IMR-90 (cell line): Measurements from ENCODE around the gene MLANA. TPM values are rescaled to one million over a fixed set of nuclear protein-coding genes. Genes with fewer than 3 reads are reported as not detected.

ENCODE experiments used
- ATAC-seq: fragments of 200-7000 bp; cut with Tn5 transposase; 2 replicates; pipeline ENCODE4 v1.9.1; 2020; ENCODE audit warnings: low read depth, mild to moderate bottlenecking, moderate library complexity
- BruUV-seq: library from RNA; stranded (reverse); fragments of 400-500 nt; replicated peaks from 2 replicates; lab custom pipeline; 2021; lab: Mats Ljungman, UMichigan
- CTCF ChIA-PET: fragments of 300-600 bp; formaldehyde crosslinking; extraction: SDS; loops from one replicate; lab custom pipeline; 2021; ENCODE audit warnings: antibody characterized with exemption; lab: Yijun Ruan, JAX
- POLR2A ChIA-PET: fragments of 300-600 bp; sonication (Branson Sonifier 250); formaldehyde crosslinking; loops from one replicate; lab custom pipeline; 2022; ENCODE audit warnings: antibody characterized with exemption; ENCODE audit not compliant: unreplicated experiment; lab: Charles Lee
- DNase-seq: peaks from one replicate; pipeline ENCODE4 v3.0.0; 2013
- H2AFZ ChIP-seq: replicated peaks from 2 replicates; pipeline ENCODE3; 2013; ENCODE audit warnings: low read length, mild to moderate bottlenecking; ENCODE audit not compliant: poor library complexity
- H2AK5ac ChIP-seq: 2 replicates; pipeline ENCODE4 v1.6.1; 2013; ENCODE audit warnings: low read depth, low read length, inconsistent platforms
- H2AK9ac ChIP-seq: replicated peaks from 2 replicates; pipeline ENCODE3; 2013; ENCODE audit warnings: mild to moderate bottlenecking, low read depth, low read length, moderate library complexity; ENCODE audit not compliant: poor library complexity
- H2BK120ac ChIP-seq: 2 replicates; pipeline ENCODE4 v1.6.1; 2013; ENCODE audit warnings: low read depth, low read length, inconsistent platforms
- H2BK15ac ChIP-seq: 3 replicates; pipeline ENCODE4 v1.6.1; 2013; ENCODE audit warnings: low read depth, low read length, inconsistent platforms
- H2BK20ac ChIP-seq: 2 replicates; pipeline ENCODE4 v1.6.1; 2013; ENCODE audit warnings: low read depth, mild to moderate bottlenecking, inconsistent platforms, low read length, moderate library complexity
- H2BK5ac ChIP-seq: 2 replicates; pipeline ENCODE4 v1.6.1; 2013; ENCODE audit warnings: mild to moderate bottlenecking, low read depth, low read length, inconsistent platforms; ENCODE audit not compliant: poor library complexity, severe bottlenecking
- H3K14ac ChIP-seq: replicated peaks from 2 replicates; pipeline ENCODE4 v1.6.1; 2013; ENCODE audit warnings: low read depth, low read length, inconsistent platforms
- H3K18ac ChIP-seq: 2 replicates; pipeline ENCODE4 v1.6.1; 2013; ENCODE audit warnings: low read depth, low read length, control low read depth
- H3K23ac ChIP-seq: 2 replicates; pipeline ENCODE4 v1.6.1; 2013; ENCODE audit warnings: low read depth, low read length, inconsistent platforms
- H3K27ac ChIP-seq: 2 replicates; pipeline ENCODE4 v1.5.1; 2013; ENCODE audit warnings: mild to moderate bottlenecking, control low read depth, low read length; ENCODE audit not compliant: insufficient read depth
- H3K27me3 ChIP-seq: 2 replicates; pipeline ENCODE4 v1.6.1; 2013; ENCODE audit warnings: low read length; ENCODE audit not compliant: control insufficient read depth, insufficient read depth
- H3K36me3 ChIP-seq: 2 replicates; pipeline ENCODE4 v1.6.1; 2013; ENCODE audit warnings: low read length, mixed read lengths; ENCODE audit not compliant: control insufficient read depth, insufficient read depth
- H3K4ac ChIP-seq: 2 replicates; pipeline ENCODE4 v1.6.1; 2013; ENCODE audit warnings: low read depth, low read length, inconsistent platforms
- H3K4me1 ChIP-seq: 2 replicates; pipeline ENCODE4 v1.6.1; 2013; ENCODE audit warnings: low read length, mixed read lengths; ENCODE audit not compliant: control insufficient read depth, insufficient read depth
- H3K4me2 ChIP-seq: 2 replicates; pipeline ENCODE4 v1.6.1; 2013; ENCODE audit warnings: low read depth, mild to moderate bottlenecking, control low read depth, low read length, moderate library complexity
- H3K4me3 ChIP-seq: 2 replicates; pipeline ENCODE4 v1.5.1; 2013; ENCODE audit warnings: low read depth, mild to moderate bottlenecking, control low read depth, low read length, moderate library complexity; ENCODE audit not compliant: insufficient read depth
- H3K56ac ChIP-seq: 2 replicates; pipeline ENCODE4 v1.6.1; 2013; ENCODE audit warnings: low read length, inconsistent platforms; ENCODE audit not compliant: insufficient read depth; ENCODE audit errors: extremely low read depth
- H3K79me1 ChIP-seq, 2 experiments: 2 replicates each; pipeline ENCODE4 v1.6.1; 2013; ENCODE audit warnings: low read length in 2 of 2, inconsistent platforms in 1 of 2, low read depth in 1 of 2
- H3K9ac ChIP-seq: 2 replicates; pipeline ENCODE4 v1.6.1; 2013; ENCODE audit warnings: low read depth, low read length, control low read depth
- H3K9me1 ChIP-seq: 2 replicates; pipeline ENCODE4 v1.6.1; 2013; ENCODE audit warnings: low read length, inconsistent platforms; ENCODE audit not compliant: insufficient read depth
- H3K9me3 ChIP-seq: 2 replicates; pipeline ENCODE4 v1.6.1; 2013; ENCODE audit warnings: low read length; ENCODE audit not compliant: control insufficient read depth, insufficient read depth
- H4K20me1 ChIP-seq: 2 replicates; pipeline ENCODE4 v1.6.1; 2013; ENCODE audit warnings: low read length, inconsistent platforms; ENCODE audit not compliant: insufficient read depth
- H4K5ac ChIP-seq: 2 replicates; pipeline ENCODE4 v1.6.1; 2013; ENCODE audit warnings: mild to moderate bottlenecking, low read depth, low read length, control low read depth
- H4K8ac ChIP-seq, 2 experiments: 2 replicates each; pipeline ENCODE4 v1.6.1; 2013; ENCODE audit warnings: low read depth in 2 of 2, low read length in 2 of 2, control low read depth in 1 of 2, inconsistent platforms in 1 of 2
- H4K91ac ChIP-seq: 2 replicates; pipeline ENCODE4 v1.6.1; 2013; ENCODE audit warnings: low read depth, low read length, inconsistent platforms; ENCODE audit not compliant: insufficient read depth
- BHLHE40 ChIP-seq: fragments of 150-350 bp; IDR thresholded peaks from 2 replicates; pipeline ENCODE4 v1.6.1; 2016; ENCODE audit warnings: mild to moderate bottlenecking, low read depth, low read length
- CEBPB ChIP-seq: IDR thresholded peaks from 2 replicates; pipeline ENCODE4 v1.6.1; 2012; ENCODE audit warnings: low read depth, low read length, improper control_type of control experiment
- CTCF ChIP-seq: conservative IDR thresholded peaks from 2 replicates; pipeline ENCODE4 v1.5.1; 2012; ENCODE audit warnings: mild to moderate bottlenecking, low read depth, low read length, improper control_type of control experiment
- ELK1 ChIP-seq: fragments of 150-350 bp; IDR thresholded peaks from 2 replicates; pipeline ENCODE4 v1.6.1; 2016; ENCODE audit warnings: low read depth, mild to moderate bottlenecking, low read length, moderate library complexity, borderline replicate concordance
- FOS ChIP-seq: fragments of 150-350 bp; IDR thresholded peaks from 2 replicates; pipeline ENCODE4 v1.6.1; 2016; ENCODE audit warnings: low read depth, low read length
- MAFK ChIP-seq: IDR thresholded peaks from 2 replicates; pipeline ENCODE4 v1.6.1; 2012; ENCODE audit warnings: low read depth, low read length, improper control_type of control experiment
- POLR2A ChIP-seq: IDR thresholded peaks from 2 replicates; pipeline ENCODE4 v1.6.1; 2012; ENCODE audit warnings: mild to moderate bottlenecking, low read depth, low read length
- RAD21 ChIP-seq: IDR thresholded peaks from 2 replicates; pipeline ENCODE4 v1.6.1; 2012; ENCODE audit warnings: low read length, improper control_type of control experiment
- RCOR1 ChIP-seq: IDR thresholded peaks from 2 replicates; pipeline ENCODE4 v1.6.1; 2012; ENCODE audit warnings: mild to moderate bottlenecking, low read length, improper control_type of control experiment; ENCODE audit not compliant: insufficient replicate concordance
- RFX5 ChIP-seq: IDR thresholded peaks from 2 replicates; pipeline ENCODE4 v1.8.0; 2012; ENCODE audit warnings: low read depth, mild to moderate bottlenecking, low read length, moderate library complexity
- SMC3 ChIP-seq: fragments of 150-350 bp; IDR thresholded peaks from 2 replicates; pipeline ENCODE4 v1.6.1; 2016; ENCODE audit warnings: low read depth, mild to moderate bottlenecking, antibody characterized with exemption, low read length, moderate library complexity
- USF2 ChIP-seq: fragments of 150-350 bp; IDR thresholded peaks from 2 replicates; pipeline ENCODE4 v1.6.1; 2017; ENCODE audit warnings: mild to moderate bottlenecking, antibody characterized with exemption, low read length, low read depth
- WGBS, 2 experiments: methylation state at CpG; one replicate each; pipeline versions ENCODE4 v1.1.5 to v1.1.7; 2013; ENCODE audit warnings: missing lambda C conversion rate in 2 of 2; ENCODE audit not compliant: insufficient read length in 1 of 2; ENCODE audit errors: extremely low coverage in 2 of 2; 5-methylcytosine and 5-hydroxymethylcytosine counted together
- dilution Hi-C: fragments of 300-500 bp; cut with HindIII; formaldehyde crosslinking; loops from one replicate; pipeline ENCODE4 v1.14.3; 2018; ENCODE audit warnings: low sequenced_read_pairs; ENCODE audit not compliant: unreplicated experiment
- in situ Hi-C: fragments of 300-500 bp; cut with MboI; formaldehyde crosslinking; loops from 3 replicates; pipeline ENCODE4 v1.14.3; 2019; ENCODE audit warnings: low sequenced_read_pairs, inconsistent platforms, mixed read lengths
- intact Hi-C: fragments of 100-400 bp; cut with micrococcal nuclease; formaldehyde crosslinking; loops from 2 replicates; pipeline ENCODE4 v1.10.0; 2022
- polyA plus RNA-seq, 3 experiments: library from polyadenylated mRNA; depleted of rRNA; stranded (reverse); fragments of >200 nt; gene quantifications; 2 replicates each; pipeline ENCODE4 v1.2.3, GENCODE V29; 2012; ENCODE audit warnings: low replicate concordance in 1 of 3
- total RNA-seq: library from RNA; depleted of rRNA; stranded (reverse); fragments of >200 nt; gene quantifications from 2 replicates; pipeline ENCODE4 v1.2.3, GENCODE V29; 2012

The MLANA gene
- total and polyA plus RNA-seq, 2 of the 4 experiments (the other 2 are of a cell fraction) = not detected

- H4K20me1 ChIP-seq = peaks cover 2% of the 10 kb centered on the region; the same call in 1 of the 2 replicates
- no peak overlapping the region for H3K18ac ChIP-seq
- 0 out of 2 replicates have a peak, but pooled peaks cover 1% of the 10 kb centered on the region for H3K4me1 ChIP-seq
- no peak overlapping the region for H3K4ac ChIP-seq
- H4K8ac ChIP-seq = no peak overlapping the region
- H4K91ac ChIP-seq = no peak overlapping the region
- CTCF ChIA-PET = no interaction called here
- dilution Hi-C loops (no loop called here), in situ Hi-C loops (no loop called here), intact Hi-C loops (no loop called here)
- no peak overlapping the region for H3K4me3 ChIP-seq
- no peak overlapping the region for H3K14ac ChIP-seq
- H4K5ac ChIP-seq = no peak overlapping the region
- H3K9me1 ChIP-seq = no peaks in the 10 kb centered on the region
- BruUV-seq = no TSS peak
- no peaks in the 10 kb centered on the region for H3K36me3 ChIP-seq
- no peak overlapping the region for H3K56ac ChIP-seq
- H2BK15ac ChIP-seq = no peak overlapping the region
- peaks cover 7 to 8% of the 10 kb centered on the region in 2 experiments; a peak in 2 of 4 replicates for H3K79me1 ChIP-seq
- H3K27me3 ChIP-seq = no peaks in the 10 kb centered on the region
- H2AK5ac ChIP-seq = no peak overlapping the region
- no peak overlapping the region for H3K4me2 ChIP-seq
- ATAC-seq (no peak), DNase-seq (no peak)
- no peak overlapping the region for H2AFZ ChIP-seq
- no peak overlapping the region for H3K23ac ChIP-seq
- no CpG with 5 or more reads among the region's 1 CpG for WGBS, 2 experiments
- H3K27ac ChIP-seq = no peak overlapping the region
- H2AK9ac ChIP-seq = no peak overlapping the region
- TF ChIP-seq CEBPB (no peak), SMC3 (no peak), ELK1 (no peak), MAFK (no peak), RAD21 (no peak), FOS (no peak), RFX5 (no peak), USF2 (no peak), CTCF (no peak), RCOR1 (no peak), BHLHE40 (no peak), POLR2A (no peak)
- no peak overlapping the region for H2BK120ac ChIP-seq
- no peak overlapping the region for H2BK5ac ChIP-seq
- H2BK20ac ChIP-seq = no peak overlapping the region
- H3K9ac ChIP-seq = no peak overlapping the region
- POLR2A ChIA-PET = no interaction called here
- no peaks in the 10 kb centered on the region for H3K9me3 ChIP-seq
These were observed 59.6 kb downstream of the MLANA start for GRCh38 chr9:5950261-5950660.
